ENCODE data around the gene PDGFD. TPM values are rescaled to one million over a fixed set of nuclear protein-coding genes. Genes with fewer than 3 reads are reported as not detected.

PDGFD gene
- polyA plus RNA-seq, 1 donor (not counting 4 experiments of a cell fraction or from before 2014, with no cell fraction given): 0.28 TPM

GRCh38 chr11:103924166-103925013, 239.6 kb downstream of the PDGFD start:
- Histone ChIP-seq H3K36me3 (ENCODE audit: control insufficient read depth in 2 of 2, extremely low read depth in 1 of 2, insufficient read depth in 2 of 2, low read length in 2 of 2) (no peaks in the 10 kb centered on the region), H3K4me3 (ENCODE audit: control insufficient read depth in 2 of 3, extremely low read depth in 1 of 3, insufficient read depth in 2 of 3, low read depth in 1 of 3, low read length in 3 of 3) (no peak overlapping the region), H3K27ac (ENCODE audit: control insufficient read depth, insufficient read depth, low read length) (no peak overlapping the region), H3K27me3 (ENCODE audit: control insufficient read depth, extremely low read depth, insufficient read depth, low read length) (no peaks in the 10 kb centered on the region), H3K9me1 (ENCODE audit: control insufficient read depth, extremely low read depth, insufficient read depth, low read length) (no peaks in the 10 kb centered on the region), H3K9ac (ENCODE audit: control insufficient read depth, extremely low read depth, insufficient read depth, low read length) (no peak overlapping the region), H3K4me2 (ENCODE audit: control insufficient read depth, extremely low read depth, insufficient read depth, low read depth, low read length) (no peak overlapping the region), H3K4me1 (ENCODE audit: control insufficient read depth, extremely low read depth, insufficient read depth, low read length) (peaks cover 10% of the 10 kb centered on the region), H3K9me3 (ENCODE audit: control insufficient read depth, low read depth, low read length) (no peaks in the 10 kb centered on the region), H4K20me1 (ENCODE audit: control insufficient read depth, extremely low read depth, insufficient read depth, low read length) (no peaks in the 10 kb centered on the region), H2AFZ (ENCODE audit: control insufficient read depth, low read length) (no peak overlapping the region), H3K79me2 (ENCODE audit: control insufficient read depth, insufficient read depth, low read length) (no peaks in the 10 kb centered on the region)
- no peak for TF ChIP-seq CTCF (optimal IDR thresholded peaks at IDR 0.05 in 1 of 3, IDR thresholded peaks at IDR 0.05 in 1 of 3, conservative IDR thresholded peaks at IDR 0.05 in 1 of 3; ENCODE audit: extremely low read depth in 1 of 3, insufficient read depth in 2 of 3, low read length in 3 of 3)
- TF ChIP-seq EZH2 (IDR thresholded peaks at IDR 0.05; ENCODE audit: low read length): no peak
- dilution Hi-C loops (cut with MboI; ENCODE audit: extremely low pct_ligation_motif_present, low sequenced_read_pairs): no loop called here
- no peak for FAIRE-seq
- DNase-seq (ENCODE audit: low read depth, low spot score): no peak

- dilution Hi-C loops (cut with MboI; ENCODE audit: extremely low pct_ligation_motif_present, low sequenced_read_pairs): no loop called here
- no peak overlapping the region for H3K4me3 ChIP-seq (ENCODE audit: control insufficient read depth in 2 of 3, extremely low read depth in 1 of 3, insufficient read depth in 2 of 3, low read depth in 1 of 3, low read length in 3 of 3)
- H3K9ac ChIP-seq (ENCODE audit: control insufficient read depth, extremely low read depth, insufficient read depth, low read length): no peak overlapping the region
- no peaks in the 10 kb centered on the region for H4K20me1 ChIP-seq (ENCODE audit: control insufficient read depth, extremely low read depth, insufficient read depth, low read length)
- no peak overlapping the region for H3K4me2 ChIP-seq (ENCODE audit: control insufficient read depth, extremely low read depth, insufficient read depth, low read depth, low read length)
- no peaks in the 10 kb centered on the region for H3K27me3 ChIP-seq (ENCODE audit: control insufficient read depth, extremely low read depth, insufficient read depth, low read length)
- FAIRE-seq (no peak), DNase-seq (ENCODE audit: low read depth, low spot score) (no peak)
- no peak overlapping the region for H3K27ac ChIP-seq (ENCODE audit: control insufficient read depth, insufficient read depth, low read length)
- no peaks in the 10 kb centered on the region for H3K79me2 ChIP-seq (ENCODE audit: control insufficient read depth, insufficient read depth, low read length)
- no peaks in the 10 kb centered on the region for H3K36me3 ChIP-seq (ENCODE audit: control insufficient read depth in 2 of 2, extremely low read depth in 1 of 2, insufficient read depth in 2 of 2, low read length in 2 of 2)
- TF ChIP-seq EZH2 (IDR thresholded peaks at IDR 0.05; ENCODE audit: low read length): no peak
- no peak for TF ChIP-seq CTCF (optimal IDR thresholded peaks at IDR 0.05 in 1 of 3, IDR thresholded peaks at IDR 0.05 in 1 of 3, conservative IDR thresholded peaks at IDR 0.05 in 1 of 3; ENCODE audit: extremely low read depth in 1 of 3, insufficient read depth in 2 of 3, low read length in 3 of 3)
- no peak overlapping the region for H2AFZ ChIP-seq (ENCODE audit: control insufficient read depth, low read length)
- H3K9me1 ChIP-seq (ENCODE audit: control insufficient read depth, extremely low read depth, insufficient read depth, low read length): no peaks in the 10 kb centered on the region
- no peaks in the 10 kb centered on the region for H3K9me3 ChIP-seq (ENCODE audit: control insufficient read depth, low read depth, low read length)
- peaks cover 10% of the 10 kb centered on the region for H3K4me1 ChIP-seq (ENCODE audit: control insufficient read depth, extremely low read depth, insufficient read depth, low read length)
Observed at GRCh38 chr11:103923451-103923931, 240.5 kb downstream of the PDGFD start.
